ENCODE data around the gene IPO13. TPM values are rescaled to one million over a fixed set of nuclear protein-coding genes. Genes with fewer than 3 reads are reported as not detected.

The IPO13 gene
- total RNA-seq, 1 donor from 2014 or later = 28.7 TPM

- peak overlapping the region; percentile 3 for H3K4me3 ChIP-seq (ENCODE audit: low read depth, low read length)
- TF ChIP-seq CTCF (conservative IDR thresholded peaks at IDR 0.05; ENCODE audit: low read depth, low read length) = no peak
- no peak for DNase-seq (ENCODE audit: low read depth)
Observed at GRCh38 chr1:43977376-43978263, 30.9 kb downstream of the IPO13 start.

GRCh38 chr1:43978264-43978550 lies 31.5 kb downstream of the IPO13 start:
- no peak for DNase-seq (ENCODE audit: low read depth)
- peak overlapping the region; percentile 63 for H3K4me3 ChIP-seq (ENCODE audit: low read depth, low read length)
- no peak for TF ChIP-seq CTCF (conservative IDR thresholded peaks at IDR 0.05; ENCODE audit: low read depth, low read length)

- H3K4me3 ChIP-seq (ENCODE audit: low read depth, low read length) = peak within 1 kb of the TSS; percentile 64
- TF ChIP-seq CTCF (conservative IDR thresholded peaks at IDR 0.05; ENCODE audit: low read depth, low read length) = no peak
- DNase-seq (ENCODE audit: low read depth) = no peak
Observed at GRCh38 chr1:43978551-43979260, 32.0 kb downstream of the IPO13 start, which contains the start of gene B4GALT2. B4GALT2 (plus strand) TSS chr1:43979210; CDS start chr1:43981161, 1,951 bp downstream.

- no peak for DNase-seq (ENCODE audit: low read depth)
- TF ChIP-seq CTCF (conservative IDR thresholded peaks at IDR 0.05; ENCODE audit: low read depth, low read length) = no peak
- peak overlapping the region; percentile 64 for H3K4me3 ChIP-seq (ENCODE audit: low read depth, low read length)
Observed at GRCh38 chr1:43979261-43979527, 32.4 kb downstream of the IPO13 start.

GRCh38 chr1:43979528-43980254 lies 32.9 kb downstream of the IPO13 start:
- no peak for DNase-seq (ENCODE audit: low read depth)
- TF ChIP-seq CTCF (conservative IDR thresholded peaks at IDR 0.05; ENCODE audit: low read depth, low read length) = no peak
- peak overlapping the region; percentile 64 for H3K4me3 ChIP-seq (ENCODE audit: low read depth, low read length)

GRCh38 chr1:43980255-43981134 lies 33.7 kb downstream of the IPO13 start:
- peak overlapping the region; percentile 64 for H3K4me3 ChIP-seq (ENCODE audit: low read depth, low read length)
- DNase-seq (ENCODE audit: low read depth) = no peak
- TF ChIP-seq CTCF (conservative IDR thresholded peaks at IDR 0.05; ENCODE audit: low read depth, low read length) = no peak
